Natural killer cell (primary cell): ENCODE measurements around the gene GID8. TPM values are rescaled to one million over a fixed set of nuclear protein-coding genes. Genes with fewer than 3 reads are reported as not detected.

Source experiments
- ATAC-seq, 3 donors: fragments of 150-1000 bp in 2 of 3; fragments of 200-7000 bp in 1 of 3; cut with Tn5 transposase; 1 replicate in 1 of 3; 2 replicates in 2 of 3; pipeline ENCODE4 v1.10.0; 2021; ENCODE audit warnings: mild to moderate bottlenecking in 2 of 3, moderate library complexity in 2 of 3
- DNase-seq, 2 donors: peaks; one replicate each; pipeline versions ENCODE4 v3.0.0 to v3.0.0-alpha.2; 2013 to 2021; ENCODE audit warnings: mixed read lengths in 1 of 2
- H3K27ac ChIP-seq: one replicate; pipeline ENCODE4 v1.5.1; 2013; ENCODE audit warnings: mild to moderate bottlenecking, low read length
- H3K27me3 ChIP-seq: one replicate; pipeline ENCODE4 v1.6.1; 2013; ENCODE audit warnings: low read length; ENCODE audit not compliant: control insufficient read depth, insufficient read depth
- H3K36me3 ChIP-seq: one replicate; pipeline ENCODE4 v1.6.1; 2013; ENCODE audit warnings: low read length; ENCODE audit not compliant: control insufficient read depth, insufficient read depth
- H3K4me1 ChIP-seq: one replicate; pipeline ENCODE4 v1.6.1; 2013; ENCODE audit warnings: low read length; ENCODE audit not compliant: control insufficient read depth, insufficient read depth
- H3K4me3 ChIP-seq: one replicate; pipeline ENCODE4 v1.5.1; 2013; ENCODE audit warnings: low read length
- H3K9me3 ChIP-seq: one replicate; pipeline ENCODE4 v1.6.1; 2013; ENCODE audit warnings: low read length; ENCODE audit not compliant: control insufficient read depth, insufficient read depth
- H3K27ac Mint-ChIP-seq, 2 donors: one replicate each; pipeline ENCODE4 v1.8.0; 2022; ENCODE audit warnings: mild to moderate bottlenecking in 2 of 2, mixed read lengths in 2 of 2, moderate library complexity in 1 of 2
- H3K27me3 Mint-ChIP-seq, 2 donors: one replicate each; pipeline ENCODE4 v1.8.0; 2022; ENCODE audit warnings: low read depth in 2 of 2, mixed read lengths in 2 of 2
- H3K36me3 Mint-ChIP-seq: one replicate; pipeline ENCODE4 v1.8.0; 2022; ENCODE audit warnings: mixed read lengths
- H3K4me1 Mint-ChIP-seq, 2 donors: one replicate each; pipeline ENCODE4 v1.8.0; 2022; ENCODE audit warnings: mixed read lengths in 2 of 2
- H3K4me3 Mint-ChIP-seq: one replicate; pipeline ENCODE4 v1.8.0; 2022; ENCODE audit warnings: mild to moderate bottlenecking, moderate library complexity, mixed read lengths
- H3K9me3 Mint-ChIP-seq, 2 donors: one replicate each; pipeline ENCODE4 v1.8.0; 2022; ENCODE audit warnings: mixed read lengths in 2 of 2
- CTCF ChIP-seq: fragments of 200-600 bp; IDR thresholded peaks from one replicate; pipeline ENCODE4 v1.8.0; 2022; ENCODE audit warnings: antibody characterized with exemption
- WGBS: methylation state at CpG from one replicate; pipeline ENCODE4 v1.1.7; 2013; ENCODE audit warnings: missing lambda C conversion rate; ENCODE audit not compliant: insufficient coverage; 5-methylcytosine and 5-hydroxymethylcytosine counted together
- intact Hi-C: fragments of 100-400 bp; cut with micrococcal nuclease; formaldehyde crosslinking; loops from one replicate; pipeline ENCODE4 v1.14.2; 2022
- total RNA-seq, 4 donors: library from RNA; stranded (reverse); fragments of 120-200 nt in 1 of 4; gene quantifications; one replicate each; pipeline versions ENCODE4 v1.2.3 to v1.2.4, GENCODE V29; 2013 to 2022

The GID8 gene
- total RNA-seq, 3 donors from 2014 or later (not counting 1 experiment from before 2014, with no cell fraction given), result 45.1 to 60.1 (median 53.1) TPM

DNA sequence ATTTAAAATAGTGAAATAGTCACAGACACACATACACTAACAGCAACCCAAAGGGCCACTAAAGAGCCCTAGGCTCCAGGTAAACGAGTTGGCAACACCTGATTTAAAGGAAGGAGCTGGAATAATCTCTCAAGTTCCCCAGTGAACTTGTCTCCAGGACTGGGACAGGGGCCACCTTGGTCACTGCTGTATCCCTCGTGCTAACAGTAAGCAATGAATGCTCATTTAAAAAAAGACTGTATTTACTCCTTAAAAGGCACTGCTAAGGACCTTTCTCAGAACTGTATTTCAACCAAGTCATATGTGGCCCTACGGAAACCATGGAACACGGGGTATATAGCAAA is 12.9 kb upstream of the GID8 start:
- intact Hi-C loops, result loop anchor here (5.0 kb wide), 1 partner anchor 63 kb away; the partner anchor contains the start of gene TCFL5
- Mint-ChIP-seq H3K9me3 (no peaks in the 10 kb centered on the region), H3K4me1 (peaks cover 60 to 76% of the 10 kb centered on the region in 2 donors), H3K27ac (peak overlapping the region; percentile 95 to 97), H3K27me3 (no peaks in the 10 kb centered on the region), H3K36me3 (no peaks in the 10 kb centered on the region), H3K4me3 (peak overlapping the region; percentile 97)
- WGBS, result 0% methylated on average over 2 of the region's 4 CpGs
- TF ChIP-seq CTCF, result no peak
- peak overlapping the region; percentile 88 for H3K27ac ChIP-seq
- ATAC-seq (no peak), DNase-seq (no peak)
- H3K4me3 ChIP-seq, result peak overlapping the region; percentile 94
- no peaks in the 10 kb centered on the region for H3K27me3 ChIP-seq
- H3K9me3 ChIP-seq, result no peaks in the 10 kb centered on the region
- peaks cover 80% of the 10 kb centered on the region for H3K4me1 ChIP-seq
- no peaks in the 10 kb centered on the region for H3K36me3 ChIP-seq

GRCh38 chr20:62925420-62926228 is 12.3 kb upstream of the GID8 start:
- peak; percentile 18 to 42 (median 36) for ATAC-seq
- Mint-ChIP-seq H3K4me3 (peak overlapping the region; percentile 97), H3K27ac (peak overlapping the region; percentile 95 to 97), H3K36me3 (no peaks in the 10 kb centered on the region), H3K4me1 (peaks cover 58 to 74% of the 10 kb centered on the region in 2 donors), H3K9me3 (no peaks in the 10 kb centered on the region), H3K27me3 (no peaks in the 10 kb centered on the region)
- H3K4me3 ChIP-seq, result peak overlapping the region; percentile 94
- no peaks in the 10 kb centered on the region for H3K36me3 ChIP-seq
- WGBS, result under 1% methylated on average over 63 of the region's 63 CpGs
- DNase-seq, result peak; percentile 61 to 79
- peak overlapping the region; percentile 88 for H3K27ac ChIP-seq
- peaks cover 76% of the 10 kb centered on the region for H3K4me1 ChIP-seq
- intact Hi-C loops, result loop anchor here (1.0 to 5.0 kb wide), 3 partner anchors 12 to 63 kb away; partner anchors contain the start of gene TCFL5
- no peak for TF ChIP-seq CTCF
- no peaks in the 10 kb centered on the region for H3K27me3 ChIP-seq
- no peaks in the 10 kb centered on the region for H3K9me3 ChIP-seq

GRCh38 chr20:62926229-62927127 is 11.5 kb upstream of the GID8 start, which contains the start of gene DIDO1:
Gene DIDO1 (minus strand): TSS chr20:62926505.
- Mint-ChIP-seq H3K4me1 (peaks cover 51 to 67% of the 10 kb centered on the region in 2 donors), H3K4me3 (peak within 1 kb of the TSS; percentile 97), H3K27me3 (no peaks in the 10 kb centered on the region), H3K27ac (peak within 1 kb of the TSS; percentile 95 to 97), H3K9me3 (no peaks in the 10 kb centered on the region), H3K36me3 (no peaks in the 10 kb centered on the region)
- Histone ChIP-seq H3K9me3 (no peaks in the 10 kb centered on the region), H3K36me3 (no peaks in the 10 kb centered on the region), H3K27ac (peak within 1 kb of the TSS; percentile 88), H3K4me3 (peak within 1 kb of the TSS; percentile 94), H3K4me1 (peaks cover 68% of the 10 kb centered on the region), H3K27me3 (no peaks in the 10 kb centered on the region)
- DNase-seq (peak; percentile 86 to 96), ATAC-seq (peak; percentile 72 to 90 (median 86))
- intact Hi-C loops, result loop anchor here (1.0 to 5.0 kb wide), 3 partner anchors 11 to 64 kb away; partner anchors contain the start of gene TCFL5
- WGBS, result 2% methylated on average over 90 of the region's 92 CpGs
- TF ChIP-seq CTCF, result peak; percentile 68
